Measurements from ENCODE around the gene DGKD.

GRCh38 chr2:233444501-233444900 is 90.2 kb downstream of the DGKD start:
- TF ChIP-seq EZH2 (IDR thresholded peaks at IDR 0.05; ENCODE audit: insufficient read depth, poor library complexity, severe bottlenecking) (no peak), EZH2phosphoT487 (IDR thresholded peaks at IDR 0.05; ENCODE audit: insufficient read depth, low read depth) (no peak)

All from GM23248 (cell line).